Kidney (tissue), 14 donors: ENCODE data around the gene LUZP1. TPM values are rescaled to one million over a fixed set of nuclear protein-coding genes. Genes with fewer than 3 reads are reported as not detected.

ENCODE experiments used
- DNase-seq, 5 donors: peaks; one replicate each; pipeline ENCODE4 v3.0.0-alpha.2; 2013 to 2020
- FAIRE-seq: peaks from 2 replicates; lab custom pipeline; 2012; peaks lifted over from hg19 to GRCh38; lab: Jason Lieb, UNC
- H3K27ac ChIP-seq, 2 donors: one replicate each; pipeline ENCODE4 v1.7.0; 2013; ENCODE audit warnings: low read depth in 2 of 2, low read length in 2 of 2, inconsistent platforms in 1 of 2
- H3K27me3 ChIP-seq: one replicate; pipeline ENCODE4 v1.7.1; 2013; ENCODE audit warnings: low read length, inconsistent platforms; ENCODE audit not compliant: control insufficient read depth, insufficient read depth
- H3K36me3 ChIP-seq, 3 donors: one replicate each; pipeline versions ENCODE4 v1.7.0 to v1.7.1; 2013; ENCODE audit warnings: low read length in 3 of 3, control low read depth in 1 of 3, inconsistent platforms in 1 of 3; ENCODE audit not compliant: insufficient read depth in 3 of 3, control insufficient read depth in 2 of 3
- H3K4me1 ChIP-seq, 3 donors: one replicate each; pipeline versions ENCODE4 v1.7.0 to v1.7.1; 2013; ENCODE audit warnings: low read length in 3 of 3, inconsistent platforms in 1 of 3, low read depth in 1 of 3; ENCODE audit not compliant: control insufficient read depth in 2 of 3, insufficient read depth in 2 of 3
- H3K4me3 ChIP-seq, 3 donors: one replicate each; pipeline versions ENCODE4 v1.7.0 to v1.8.1; 2013; ENCODE audit warnings: low read length in 3 of 3, control low read depth in 1 of 3, inconsistent platforms in 1 of 3
- H3K9ac ChIP-seq, 3 donors: one replicate each; pipeline versions ENCODE4 v1.7.0 to v1.7.1; 2013; ENCODE audit warnings: low read length in 3 of 3, control low read depth in 1 of 3, inconsistent platforms in 1 of 3
- H3K9me3 ChIP-seq, 3 donors: one replicate each; pipeline versions ENCODE4 v1.7.0 to v1.7.1; 2013; ENCODE audit warnings: low read length in 3 of 3, control low read depth in 1 of 3, inconsistent platforms in 1 of 3; ENCODE audit not compliant: control insufficient read depth in 2 of 3, insufficient read depth in 1 of 3
- intact Hi-C: fragments of 100-400 bp; cut with DNase I; formaldehyde crosslinking; loops from one replicate; pipeline ENCODE4 v1.11.1; 2022
- polyA plus RNA-seq: library from polyadenylated mRNA; stranded (reverse); fragments of 350-450 nt; fragmentation: Illumina TruSeq; extraction: RNeasy Lipid Tissue Mini Kit (QIAGEN cat#74804); gene quantifications from one replicate; pipeline ENCODE4 v1.2.3, GENCODE V29; 2014; ENCODE audit warnings: low read depth, low replicate concordance; ENCODE audit not compliant: insufficient read depth
- total RNA-seq: library from RNA; stranded (reverse); fragmentation: NEBNext Ultra II Directional; extraction: Animal tissue kit (Norgen Biotek cat#: 25700); gene quantifications from one replicate; pipeline ENCODE4 v1.2.1, GENCODE V29; 2021
- TF ChIP-seq, protein P1 (sequence below): IDR thresholded peaks from 3 replicates; pipeline ENCODE4 v1.5.1; 2012; ENCODE audit warnings: mild to moderate bottlenecking, moderate library complexity, borderline replicate concordance; ENCODE audit not compliant: insufficient read depth; ENCODE audit errors: extremely low read depth
- donor health status: control.
- donor health status: control.
- donor health status: control.
- donor health status: control.
- donor health status: control.
- donor health status: DM: yes; HTN: yes; CAD: no.
- donor health status: Normal renal cell carcinoma (clear cell type).

The LUZP1 gene
- total and polyA plus RNA-seq, 2 donors from 2014 or later: 6.7 to 39.0 TPM

DNA sequence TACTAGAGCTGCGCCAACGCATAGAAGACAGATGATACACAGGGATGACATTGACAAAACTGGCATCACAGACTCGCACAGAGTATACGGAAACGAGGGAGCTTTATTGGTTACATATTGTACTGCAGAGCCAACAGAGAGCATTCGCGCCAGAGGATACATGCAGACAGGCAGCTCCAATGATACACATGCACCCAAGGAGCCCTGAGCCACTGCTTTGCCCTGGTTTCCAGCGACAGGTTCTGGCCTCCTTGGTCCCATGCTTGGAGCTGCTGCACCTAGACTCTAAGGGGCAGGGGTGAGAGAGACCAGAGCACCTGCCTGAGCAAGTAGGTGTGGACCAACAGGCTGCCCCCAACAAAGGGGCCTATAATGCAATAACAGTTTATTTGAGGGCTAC, 83.8 kb downstream of the LUZP1 start:
- peaks cover 6 to 65% (median 46%) of the 10 kb centered on the region in 3 donors for H3K36me3 ChIP-seq
- no peak overlapping the region for H3K27ac ChIP-seq
- FAIRE-seq (no peak), DNase-seq (no peak)
- H3K9me3 ChIP-seq: no peaks in the 10 kb centered on the region
- no peak overlapping the region for H3K4me3 ChIP-seq
- intact Hi-C loops: no loop called here
- H3K27me3 ChIP-seq: no peaks in the 10 kb centered on the region
- no peaks in the 10 kb centered on the region for H3K4me1 ChIP-seq
- TF ChIP-seq, protein P1, sequence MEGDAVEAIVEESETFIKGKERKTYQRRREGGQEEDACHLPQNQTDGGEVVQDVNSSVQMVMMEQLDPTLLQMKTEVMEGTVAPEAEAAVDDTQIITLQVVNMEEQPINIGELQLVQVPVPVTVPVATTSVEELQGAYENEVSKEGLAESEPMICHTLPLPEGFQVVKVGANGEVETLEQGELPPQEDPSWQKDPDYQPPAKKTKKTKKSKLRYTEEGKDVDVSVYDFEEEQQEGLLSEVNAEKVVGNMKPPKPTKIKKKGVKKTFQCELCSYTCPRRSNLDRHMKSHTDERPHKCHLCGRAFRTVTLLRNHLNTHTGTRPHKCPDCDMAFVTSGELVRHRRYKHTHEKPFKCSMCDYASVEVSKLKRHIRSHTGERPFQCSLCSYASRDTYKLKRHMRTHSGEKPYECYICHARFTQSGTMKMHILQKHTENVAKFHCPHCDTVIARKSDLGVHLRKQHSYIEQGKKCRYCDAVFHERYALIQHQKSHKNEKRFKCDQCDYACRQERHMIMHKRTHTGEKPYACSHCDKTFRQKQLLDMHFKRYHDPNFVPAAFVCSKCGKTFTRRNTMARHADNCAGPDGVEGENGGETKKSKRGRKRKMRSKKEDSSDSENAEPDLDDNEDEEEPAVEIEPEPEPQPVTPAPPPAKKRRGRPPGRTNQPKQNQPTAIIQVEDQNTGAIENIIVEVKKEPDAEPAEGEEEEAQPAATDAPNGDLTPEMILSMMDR: no peak
- H3K9ac ChIP-seq: no peak overlapping the region

DNA sequence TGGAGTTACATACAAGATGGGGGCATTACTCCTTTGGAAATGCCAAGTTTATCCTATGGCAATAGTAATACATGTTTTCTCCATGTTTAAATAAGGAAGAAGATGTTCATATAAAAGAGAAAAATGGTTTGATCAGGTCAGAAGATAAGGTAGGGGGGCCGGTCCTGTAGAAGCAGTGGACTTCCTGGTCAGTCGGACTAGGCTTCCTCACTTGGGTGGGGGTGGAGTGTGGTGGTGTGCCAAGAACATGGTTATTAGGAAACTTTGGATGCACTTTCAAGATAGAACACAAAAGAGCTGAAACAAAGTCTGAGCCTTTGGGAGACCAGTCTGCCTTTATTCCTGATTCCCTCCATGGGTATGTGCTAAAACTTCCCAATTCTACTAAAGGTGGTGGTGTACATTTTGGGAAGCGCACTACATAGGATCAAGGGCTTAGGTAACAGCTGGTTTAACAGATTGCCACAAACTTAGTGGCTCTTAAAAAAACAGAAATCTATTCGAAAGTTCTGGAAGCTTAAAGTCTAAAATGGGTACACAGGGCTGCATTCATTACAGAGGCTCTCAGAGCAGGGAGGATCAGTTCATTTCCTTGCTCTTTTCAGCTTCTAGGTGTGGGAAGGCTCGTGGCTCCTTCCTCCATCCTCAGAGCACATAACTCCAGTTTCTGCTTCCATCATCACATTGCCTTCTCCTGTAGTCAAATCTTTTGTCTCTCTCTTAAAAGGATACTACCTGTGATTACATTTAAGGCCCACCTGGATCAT, 84.8 kb downstream of the LUZP1 start:
- DNase-seq (no peak), FAIRE-seq (no peak)
- intact Hi-C loops: no loop called here
- H3K9me3 ChIP-seq: no peaks in the 10 kb centered on the region
- H3K4me1 ChIP-seq: no peaks in the 10 kb centered on the region
- H3K4me3 ChIP-seq: no peak overlapping the region
- H3K27ac ChIP-seq: no peak overlapping the region
- TF ChIP-seq, protein P1: no peak
- no peak overlapping the region for H3K9ac ChIP-seq
- H3K36me3 ChIP-seq: peaks cover 8 to 65% (median 49%) of the 10 kb centered on the region in 3 donors
- H3K27me3 ChIP-seq: no peaks in the 10 kb centered on the region

DNA sequence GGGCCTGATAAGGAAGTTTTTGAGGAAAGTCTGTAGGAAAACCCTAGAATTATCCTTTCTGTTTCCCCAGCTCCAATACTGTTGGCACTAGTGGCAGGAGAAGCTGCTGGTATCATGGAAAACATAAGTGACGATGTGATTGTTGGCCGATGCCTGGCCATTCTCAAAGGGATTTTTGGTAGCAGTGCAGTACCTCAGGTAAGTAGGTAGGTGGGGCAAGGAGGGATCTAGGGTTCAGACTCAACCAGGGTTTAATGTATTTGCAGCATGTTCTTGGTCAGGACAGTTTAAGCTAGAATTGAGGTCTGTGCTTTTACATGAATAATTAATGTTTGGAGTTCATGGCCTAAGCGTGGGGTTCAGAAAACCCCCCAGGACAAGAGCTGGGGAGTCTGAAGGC, 87.3 kb downstream of the LUZP1 start:
- no peak for FAIRE-seq

More for the DNA sequence above, 87.3 kb downstream of the LUZP1 start:
- Histone ChIP-seq H3K27me3 (no peaks in the 10 kb centered on the region), H3K27ac (no peak overlapping the region), H3K4me3 (no peak overlapping the region), H3K4me1 (no peaks in the 10 kb centered on the region), H3K9me3 (no peaks in the 10 kb centered on the region), H3K9ac (no peak overlapping the region), H3K36me3 (peaks cover 8 to 60% (median 33%) of the 10 kb centered on the region in 3 donors)
- TF ChIP-seq, protein P1: no peak
- DNase-seq: no peak
- intact Hi-C loops: no loop called here
